Measurements from ENCODE around the gene IL12B.

The IL12B gene

GRCh38 chr5:159343295-159344094, 13.2 kb upstream of the IL12B start:
- H3K9ac ChIP-seq (ENCODE audit: low read depth, low read length): no peak overlapping the region
- no peaks in the 10 kb centered on the region for H3K27me3 ChIP-seq (ENCODE audit: control insufficient read depth, insufficient read depth, low read length)
- H3K4me3 ChIP-seq (ENCODE audit: low read depth, low read length): no peak overlapping the region
- no peaks in the 10 kb centered on the region for H3K9me3 ChIP-seq (ENCODE audit: control insufficient read depth, insufficient read depth, low read length)
- H3K4me1 ChIP-seq (ENCODE audit: control insufficient read depth, insufficient read depth, low read length): no peaks in the 10 kb centered on the region
- H3K36me3 ChIP-seq (ENCODE audit: control insufficient read depth, insufficient read depth, low read length): no peaks in the 10 kb centered on the region

GRCh38 chr5:159342840-159343239, 12.6 kb upstream of the IL12B start:
- Histone ChIP-seq H3K4me1 (ENCODE audit: control insufficient read depth, insufficient read depth, low read length) (no peaks in the 10 kb centered on the region), H3K27me3 (ENCODE audit: control insufficient read depth, insufficient read depth, low read length) (no peaks in the 10 kb centered on the region), H3K4me3 (ENCODE audit: low read depth, low read length) (no peak overlapping the region), H3K36me3 (ENCODE audit: control insufficient read depth, insufficient read depth, low read length) (no peaks in the 10 kb centered on the region), H3K9ac (ENCODE audit: low read depth, low read length) (no peak overlapping the region), H3K9me3 (ENCODE audit: control insufficient read depth, insufficient read depth, low read length) (no peaks in the 10 kb centered on the region)

- H3K4me1 ChIP-seq (ENCODE audit: control insufficient read depth, insufficient read depth, low read length): no peaks in the 10 kb centered on the region
- H3K36me3 ChIP-seq (ENCODE audit: control insufficient read depth, insufficient read depth, low read length): no peaks in the 10 kb centered on the region
- H3K4me3 ChIP-seq (ENCODE audit: low read depth, low read length): no peak overlapping the region
- no peaks in the 10 kb centered on the region for H3K27me3 ChIP-seq (ENCODE audit: control insufficient read depth, insufficient read depth, low read length)
- no peak overlapping the region for H3K9ac ChIP-seq (ENCODE audit: low read depth, low read length)
- no peaks in the 10 kb centered on the region for H3K9me3 ChIP-seq (ENCODE audit: control insufficient read depth, insufficient read depth, low read length)
Measured at GRCh38 chr5:159341906-159342310, 11.6 kb upstream of the IL12B start.

- no peaks in the 10 kb centered on the region for H3K4me1 ChIP-seq (ENCODE audit: control insufficient read depth, insufficient read depth, low read length)
- no peak overlapping the region for H3K4me3 ChIP-seq (ENCODE audit: low read depth, low read length)
- H3K36me3 ChIP-seq (ENCODE audit: control insufficient read depth, insufficient read depth, low read length): no peaks in the 10 kb centered on the region
- no peaks in the 10 kb centered on the region for H3K27me3 ChIP-seq (ENCODE audit: control insufficient read depth, insufficient read depth, low read length)
- no peak overlapping the region for H3K9ac ChIP-seq (ENCODE audit: low read depth, low read length)
- H3K9me3 ChIP-seq (ENCODE audit: control insufficient read depth, insufficient read depth, low read length): no peaks in the 10 kb centered on the region
Measured at GRCh38 chr5:159341145-159341544, 10.9 kb upstream of the IL12B start.

- Histone ChIP-seq H3K9ac (ENCODE audit: low read depth, low read length) (no peak overlapping the region), H3K27me3 (ENCODE audit: control insufficient read depth, insufficient read depth, low read length) (no peaks in the 10 kb centered on the region), H3K9me3 (ENCODE audit: control insufficient read depth, insufficient read depth, low read length) (no peaks in the 10 kb centered on the region), H3K4me1 (ENCODE audit: control insufficient read depth, insufficient read depth, low read length) (no peaks in the 10 kb centered on the region), H3K4me3 (ENCODE audit: low read depth, low read length) (no peak overlapping the region), H3K36me3 (ENCODE audit: control insufficient read depth, insufficient read depth, low read length) (no peaks in the 10 kb centered on the region)
Measured at GRCh38 chr5:159340511-159340910, 10.2 kb upstream of the IL12B start.

- no peak overlapping the region for H3K9ac ChIP-seq (ENCODE audit: low read depth, low read length)
Measured at GRCh38 chr5:159339460-159339859, 9.2 kb upstream of the IL12B start.

GRCh38 chr5:159338118-159338517, 7.8 kb upstream of the IL12B start:
- Histone ChIP-seq H3K27me3 (ENCODE audit: control insufficient read depth, insufficient read depth, low read length) (no peaks in the 10 kb centered on the region), H3K9me3 (ENCODE audit: control insufficient read depth, insufficient read depth, low read length) (no peaks in the 10 kb centered on the region), H3K9ac (ENCODE audit: low read depth, low read length) (no peak overlapping the region), H3K36me3 (ENCODE audit: control insufficient read depth, insufficient read depth, low read length) (no peaks in the 10 kb centered on the region), H3K4me3 (ENCODE audit: low read depth, low read length) (no peak overlapping the region), H3K4me1 (ENCODE audit: control insufficient read depth, insufficient read depth, low read length) (no peaks in the 10 kb centered on the region)

More at GRCh38 chr5:159339460-159339859, 9.2 kb upstream of the IL12B start:
- H3K4me1 ChIP-seq (ENCODE audit: control insufficient read depth, insufficient read depth, low read length): no peaks in the 10 kb centered on the region
- no peaks in the 10 kb centered on the region for H3K9me3 ChIP-seq (ENCODE audit: control insufficient read depth, insufficient read depth, low read length)
- H3K4me3 ChIP-seq (ENCODE audit: low read depth, low read length): no peak overlapping the region
- no peaks in the 10 kb centered on the region for H3K27me3 ChIP-seq (ENCODE audit: control insufficient read depth, insufficient read depth, low read length)
- no peaks in the 10 kb centered on the region for H3K36me3 ChIP-seq (ENCODE audit: control insufficient read depth, insufficient read depth, low read length)

- H3K4me1 ChIP-seq (ENCODE audit: control insufficient read depth, insufficient read depth, low read length): no peaks in the 10 kb centered on the region
- no peak overlapping the region for H3K9ac ChIP-seq (ENCODE audit: low read depth, low read length)
- H3K4me3 ChIP-seq (ENCODE audit: low read depth, low read length): no peak overlapping the region
- H3K9me3 ChIP-seq (ENCODE audit: control insufficient read depth, insufficient read depth, low read length): no peaks in the 10 kb centered on the region
- no peaks in the 10 kb centered on the region for H3K27me3 ChIP-seq (ENCODE audit: control insufficient read depth, insufficient read depth, low read length)
- H3K36me3 ChIP-seq (ENCODE audit: control insufficient read depth, insufficient read depth, low read length): no peaks in the 10 kb centered on the region
Measured at GRCh38 chr5:159337016-159337955, 7.0 kb upstream of the IL12B start.

- Histone ChIP-seq H3K27me3 (ENCODE audit: control insufficient read depth, insufficient read depth, low read length) (no peaks in the 10 kb centered on the region), H3K9me3 (ENCODE audit: control insufficient read depth, insufficient read depth, low read length) (no peaks in the 10 kb centered on the region), H3K9ac (ENCODE audit: low read depth, low read length) (no peak overlapping the region), H3K4me1 (ENCODE audit: control insufficient read depth, insufficient read depth, low read length) (no peaks in the 10 kb centered on the region), H3K4me3 (ENCODE audit: low read depth, low read length) (no peak overlapping the region), H3K36me3 (ENCODE audit: control insufficient read depth, insufficient read depth, low read length) (no peaks in the 10 kb centered on the region)
Measured at GRCh38 chr5:159336586-159336985, 6.3 kb upstream of the IL12B start.

GRCh38 chr5:159333545-159333925, 3.2 kb upstream of the IL12B start:
- Histone ChIP-seq H3K36me3 (ENCODE audit: control insufficient read depth, insufficient read depth, low read length) (no peaks in the 10 kb centered on the region), H3K9ac (ENCODE audit: low read depth, low read length) (no peak overlapping the region), H3K27me3 (ENCODE audit: control insufficient read depth, insufficient read depth, low read length) (peaks cover 2% of the 10 kb centered on the region), H3K4me1 (ENCODE audit: control insufficient read depth, insufficient read depth, low read length) (no peaks in the 10 kb centered on the region), H3K4me3 (ENCODE audit: low read depth, low read length) (no peak overlapping the region), H3K9me3 (ENCODE audit: control insufficient read depth, insufficient read depth, low read length) (no peaks in the 10 kb centered on the region)

- H3K4me3 ChIP-seq (ENCODE audit: low read depth, low read length): no peak overlapping the region
- no peaks in the 10 kb centered on the region for H3K4me1 ChIP-seq (ENCODE audit: control insufficient read depth, insufficient read depth, low read length)
- peaks cover 2% of the 10 kb centered on the region for H3K27me3 ChIP-seq (ENCODE audit: control insufficient read depth, insufficient read depth, low read length)
- H3K9ac ChIP-seq (ENCODE audit: low read depth, low read length): no peak overlapping the region
- no peaks in the 10 kb centered on the region for H3K9me3 ChIP-seq (ENCODE audit: control insufficient read depth, insufficient read depth, low read length)
- H3K36me3 ChIP-seq (ENCODE audit: control insufficient read depth, insufficient read depth, low read length): no peaks in the 10 kb centered on the region
Measured at GRCh38 chr5:159332800-159333544, 2.7 kb upstream of the IL12B start.

Data from iPS-15b (cell line).